HepG2 (cell line): ENCODE results near the gene EPM2A. TPM values are rescaled to one million over a fixed set of nuclear protein-coding genes. Genes with fewer than 3 reads are reported as not detected.

Experiments
- ETS1 ChIP-seq: sonication (generic); formaldehyde crosslinking; IDR thresholded peaks from 2 replicates; pipeline ENCODE4 v1.4.0; 2020; ENCODE audit warnings: missing genetic modification reagents
- FOXA3 ChIP-seq: IDR thresholded peaks from 2 replicates; pipeline ENCODE4 v1.6.1; 2016; ENCODE audit warnings: missing genetic modification reagents, missing compliant biosample characterization
- FOXJ3 ChIP-seq: sonication (generic); formaldehyde crosslinking; IDR thresholded peaks from 2 replicates; pipeline ENCODE4 v1.4.0; 2020; ENCODE audit warnings: missing genetic modification reagents, mild to moderate bottlenecking, borderline replicate concordance
- FOXP4 ChIP-seq: sonication (generic); formaldehyde crosslinking; IDR thresholded peaks from 2 replicates; pipeline ENCODE4 v1.4.0; 2020; ENCODE audit warnings: missing genetic modification reagents
- KDM1A ChIP-seq: IDR thresholded peaks from 2 replicates; pipeline ENCODE4 v1.6.1; 2016; ENCODE audit warnings: missing compliant biosample characterization
- NR1H2 ChIP-seq: sonication (generic); formaldehyde crosslinking; IDR thresholded peaks from 2 replicates; pipeline ENCODE4 v1.8.1; 2022; ENCODE audit warnings: low read depth, missing genetic modification reagents, borderline replicate concordance
- SALL1 ChIP-seq: sonication (generic); formaldehyde crosslinking; IDR thresholded peaks from 2 replicates; pipeline ENCODE4 v1.8.0; 2022; ENCODE audit warnings: mild to moderate bottlenecking, missing genetic modification reagents
- THAP9 ChIP-seq: sonication (generic); formaldehyde crosslinking; IDR thresholded peaks from 2 replicates; pipeline ENCODE4; 2020; ENCODE audit warnings: missing genetic modification reagents, mild to moderate bottlenecking, borderline replicate concordance
- ZBTB2 ChIP-seq: sonication (generic); formaldehyde crosslinking; IDR thresholded peaks from 2 replicates; pipeline ENCODE4 v1.8.0; 2022; ENCODE audit warnings: low read depth, missing genetic modification reagents
- ZFP90 ChIP-seq: sonication (generic); formaldehyde crosslinking; IDR thresholded peaks from 2 replicates; pipeline ENCODE4 v1.8.0; 2022; ENCODE audit warnings: missing genetic modification reagents, mild to moderate bottlenecking, inconsistent platforms, borderline replicate concordance
- ZMYM3 ChIP-seq: sonication (generic); formaldehyde crosslinking; IDR thresholded peaks from 2 replicates; pipeline ENCODE4 v1.5.1; 2020; ENCODE audit warnings: mild to moderate bottlenecking, missing genetic modification reagents
- ZMYM4 ChIP-seq: sonication (generic); formaldehyde crosslinking; IDR thresholded peaks from 2 replicates; pipeline ENCODE4 v1.8.1; 2023; ENCODE audit warnings: mild to moderate bottlenecking, missing genetic modification reagents
- ZNF225 ChIP-seq: sonication (generic); formaldehyde crosslinking; IDR thresholded peaks from 2 replicates; pipeline ENCODE4 v1.4.0; 2020; ENCODE audit warnings: mild to moderate bottlenecking, missing genetic modification reagents
- ZNF281 ChIP-seq: sonication (generic); formaldehyde crosslinking; IDR thresholded peaks from 2 replicates; pipeline ENCODE4 v1.4.0; 2020; ENCODE audit warnings: missing genetic modification reagents, borderline replicate concordance
- ZNF382 ChIP-seq: sonication (generic); formaldehyde crosslinking; IDR thresholded peaks from 2 replicates; pipeline ENCODE4 v1.5.0; 2020; ENCODE audit warnings: missing genetic modification reagents, mild to moderate bottlenecking, borderline replicate concordance
- ZNF644 ChIP-seq: IDR thresholded peaks from 2 replicates; pipeline ENCODE4 v1.6.1; 2016; ENCODE audit warnings: low read depth
- ZNF766 ChIP-seq: sonication (generic); formaldehyde crosslinking; IDR thresholded peaks from 2 replicates; pipeline ENCODE4 v1.5.0; 2020; ENCODE audit warnings: missing genetic modification reagents, borderline replicate concordance
- polyA plus RNA-seq, 8 experiments: library from polyadenylated mRNA; depleted of rRNA in 3 of 8; stranded (reverse) in 7 of 8; unstranded in 1 of 8; fragments of >200 nt; fragmentation: Illumina TruSeq in 4 of 8; extraction: Trizol in 4 of 8; gene quantifications; 2 replicates each; pipeline versions ENCODE4 v1.2.1 to v1.2.3, GENCODE V29; 2011 to 2016; ENCODE audit warnings: low read depth in 4 of 8, missing spikeins in 1 of 8, mixed read lengths in 1 of 8; ENCODE audit not compliant: insufficient read depth in 1 of 8
- total RNA-seq, 5 experiments: library from RNA; depleted of rRNA; stranded (reverse); fragments of >200 nt; fragmentation: Illumina TruSeq; extraction: Trizol; gene quantifications; 2 replicates each; pipeline ENCODE4 v1.2.3, GENCODE V29; 2016; ENCODE audit warnings: low read depth in 1 of 5

The EPM2A gene
- total and polyA plus RNA-seq, 2 of the 13 experiments (the other 11 are each of a cell fraction or from before 2014, with no cell fraction given), result 4.6 to 9.2 TPM

GRCh38 chr6:145673504-145673903, 61.8 kb downstream of the EPM2A start (continued):
- peak; percentile 68; the same call in 1 of the 2 replicates for TF ChIP-seq ZNF281 (CRISPR knock-in tag)
- no peak for TF ChIP-seq ZMYM3 (CRISPR knock-in tag)
- peak; percentile 31; the same call in 1 of the 2 replicates for TF ChIP-seq SALL1 (CRISPR knock-in tag)
- TF ChIP-seq ZFP90 (CRISPR knock-in tag), result 0 out of 2 replicates have a peak, but pooled peaks have one; percentile 42
- peak; percentile 39; the same call in 1 of the 2 replicates for TF ChIP-seq THAP9
- TF ChIP-seq NR1H2 (CRISPR knock-in tag), result no peak
- peak; percentile 74 for TF ChIP-seq ZMYM4 (CRISPR knock-in tag)
- no peak for TF ChIP-seq ZBTB2
- 0 out of 2 replicates have a peak, but pooled peaks have one; percentile 40 for TF ChIP-seq ZNF766 (CRISPR knock-in tag)
- no peak for TF ChIP-seq ETS1 (CRISPR knock-in tag)
- TF ChIP-seq FOXA3 (CRISPR knock-in tag), result 0 out of 2 replicates have a peak, but pooled peaks have one; percentile 12
- TF ChIP-seq ZNF382 (CRISPR knock-in tag), result no peak
- TF ChIP-seq KDM1A (CRISPR knock-in tag), result no peak
- TF ChIP-seq ZNF225 (CRISPR knock-in tag), result 0 out of 2 replicates have a peak, but pooled peaks have one; percentile 55
- 0 out of 2 replicates have a peak, but pooled peaks have one; percentile 28 for TF ChIP-seq FOXJ3 (CRISPR knock-in tag)
- TF ChIP-seq ZNF644 (CRISPR knock-in tag), result no peak
- TF ChIP-seq FOXP4, result 0 out of 2 replicates have a peak, but pooled peaks have one; percentile 32
